Ascending aorta (tissue), 2 donors: ENCODE measurements around the gene SH3RF1. TPM values are rescaled to one million over a fixed set of nuclear protein-coding genes. Genes with fewer than 3 reads are reported as not detected.

Source experiments
- DNase-seq, 2 donors: peaks; one replicate each; pipeline ENCODE4 v3.0.0-alpha.2; 2019; ENCODE audit warnings: low spot score in 2 of 2
- H3K27ac ChIP-seq, 2 donors: fragments of 200-600 bp; sonication (generic); one replicate each; pipeline ENCODE4 v1.5.1; 2016 to 2017; ENCODE audit warnings: mild to moderate bottlenecking in 1 of 2
- H3K27me3 ChIP-seq: fragments of 200-600 bp; sonication (generic); one replicate; pipeline ENCODE4 v1.5.1; 2017
- H3K36me3 ChIP-seq, 2 donors: fragments of 200-600 bp; sonication (generic); one replicate each; pipeline ENCODE4 v1.5.1; 2016
- H3K4me1 ChIP-seq, 2 donors: fragments of 200-600 bp; sonication (generic); one replicate each; pipeline ENCODE4 v1.5.1; 2016 to 2017; ENCODE audit warnings: mild to moderate bottlenecking in 1 of 2
- H3K4me3 ChIP-seq, 2 donors: fragments of 200-600 bp; sonication (generic); one replicate each; pipeline ENCODE4 v1.5.1; 2016 to 2017; ENCODE audit warnings: mild to moderate bottlenecking in 1 of 2
- H3K9me3 ChIP-seq, 2 donors: fragments of 200-600 bp; sonication (generic); one replicate each; pipeline ENCODE4 v1.5.1; 2016
- CTCF ChIP-seq, 3 experiments: fragments of 200-600 bp in 2 of 3; fragments of 450-650 bp in 1 of 3; sonication (generic) in 2 of 3; IDR thresholded peaks; one replicate each; pipeline ENCODE4 v1.5.1; 2016 to 2019; ENCODE audit warnings: antibody characterized with exemption in 3 of 3, mild to moderate bottlenecking in 1 of 3, moderate library complexity in 1 of 3
- intact Hi-C: fragments of 100-400 bp; cut with DNase I; formaldehyde crosslinking; loops from one replicate; pipeline ENCODE4 v1.15.1; 2023
- total RNA-seq: library from RNA; depleted of rRNA; stranded (reverse); fragments of >200 nt; gene quantifications from one replicate; pipeline ENCODE4 v1.1.0, GENCODE V29; 2016

The SH3RF1 gene
- total RNA-seq, 1 donor from 2014 or later: 27.6 TPM

GRCh38 chr4:169167957-169168858 lies 102.5 kb downstream of the SH3RF1 start:
- no peaks in the 10 kb centered on the region for H3K27me3 ChIP-seq
- H3K27ac ChIP-seq: no peak overlapping the region
- H3K4me3 ChIP-seq: no peak overlapping the region
- intact Hi-C loops: no loop called here
- H3K36me3 ChIP-seq: no peaks in the 10 kb centered on the region
- H3K4me1 ChIP-seq: peaks cover 0 to 4% of the 10 kb centered on the region in 2 donors
- no peaks in the 10 kb centered on the region for H3K9me3 ChIP-seq
- no peak for TF ChIP-seq CTCF (IDR thresholded peaks at IDR 0.05)
- DNase-seq: no peak

- Histone ChIP-seq H3K27ac (no peak overlapping the region), H3K9me3 (no peaks in the 10 kb centered on the region), H3K4me3 (no peak overlapping the region), H3K27me3 (no peaks in the 10 kb centered on the region), H3K4me1 (peaks cover 0 to 6% of the 10 kb centered on the region in 2 donors), H3K36me3 (no peaks in the 10 kb centered on the region)
- no peak for TF ChIP-seq CTCF (IDR thresholded peaks at IDR 0.05)
- DNase-seq: no peak
- intact Hi-C loops: no loop called here
Observed at GRCh38 chr4:169164669-169165415, 105.9 kb downstream of the SH3RF1 start.

- H3K4me1 ChIP-seq: peaks cover 0 to 6% of the 10 kb centered on the region in 2 donors
- H3K9me3 ChIP-seq: no peaks in the 10 kb centered on the region
- no peak for TF ChIP-seq CTCF (IDR thresholded peaks at IDR 0.05)
- DNase-seq: no peak
- no peak overlapping the region for H3K27ac ChIP-seq
- intact Hi-C loops: no loop called here
- no peak overlapping the region for H3K4me3 ChIP-seq
- no peaks in the 10 kb centered on the region for H3K36me3 ChIP-seq
- H3K27me3 ChIP-seq: no peaks in the 10 kb centered on the region
Observed at GRCh38 chr4:169163947-169164668, 106.6 kb downstream of the SH3RF1 start.

DNA sequence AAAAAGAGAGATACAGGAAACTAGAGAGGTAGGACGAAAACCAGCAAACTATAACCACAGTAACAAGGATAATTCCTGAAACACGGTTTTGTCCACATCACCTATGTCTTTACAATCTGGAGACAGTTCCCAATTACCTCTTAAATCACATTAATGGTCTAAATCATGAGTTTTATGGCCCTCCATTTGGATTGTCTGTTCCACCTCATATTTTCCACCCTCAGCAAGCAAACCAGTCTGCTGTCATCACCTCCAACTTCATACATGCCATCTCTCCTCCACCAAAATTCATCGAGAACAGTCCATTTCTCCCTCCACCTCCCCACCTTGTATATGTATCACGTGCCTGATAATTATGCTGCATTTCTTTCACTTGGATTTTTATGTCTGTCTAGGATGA lies 107.3 kb downstream of the SH3RF1 start:
- H3K27me3 ChIP-seq: no peaks in the 10 kb centered on the region
- intact Hi-C loops: no loop called here

More for the DNA sequence above, 107.3 kb downstream of the SH3RF1 start:
- Histone ChIP-seq H3K27ac (no peak overlapping the region), H3K36me3 (no peaks in the 10 kb centered on the region), H3K4me3 (no peak overlapping the region), H3K9me3 (no peaks in the 10 kb centered on the region), H3K4me1 (peaks cover 0 to 6% of the 10 kb centered on the region in 2 donors)
- DNase-seq: no peak
- no peak for TF ChIP-seq CTCF (IDR thresholded peaks at IDR 0.05)
